NOMO-1 treated with DMSO at 0.1 percent for 48 hours (cell line): ENCODE measurements around the gene NLRP3.
"Not testable (repeated sequence)": the region's sequence is repeated elsewhere in the genome, so short reads cannot be mapped to it uniquely, and the experiment has no call there.

ENCODE experiments used
- DNase-seq: peaks from one replicate; lab custom pipeline; 2025; ENCODE audit not compliant: unreplicated experiment; lab: John Stamatoyannopoulos, UW

The NLRP3 gene

GRCh38 chr1:247415423-247416361, at the start of gene NLRP3:
Gene NLRP3 (plus strand): TSS chr1:247416173. CDS start chr1:247418801, 2,628 bp downstream.
- DNase-seq: peak; percentile 87

DNA sequence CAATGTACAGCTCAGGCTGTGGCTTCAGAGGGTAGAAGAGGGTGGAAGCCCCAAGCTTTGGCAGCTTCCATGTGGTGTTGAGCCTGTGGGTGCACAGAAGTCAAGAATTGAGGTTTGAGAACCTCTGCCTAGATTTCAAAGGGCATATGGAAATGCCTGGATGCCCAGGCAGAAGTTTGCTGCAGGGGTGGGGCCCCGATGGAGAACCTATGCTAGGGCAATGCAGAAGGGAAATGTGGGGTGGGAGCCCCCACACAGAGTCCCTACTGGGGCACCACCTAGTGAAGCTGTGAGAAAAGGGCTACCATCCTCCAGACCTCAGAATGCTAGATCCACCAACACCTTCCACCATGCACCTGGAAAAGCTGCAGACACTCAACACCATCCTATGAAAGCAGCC, 49.6 kb upstream of the NLRP3 start:
- not testable (repeated sequence) for DNase-seq

DNA sequence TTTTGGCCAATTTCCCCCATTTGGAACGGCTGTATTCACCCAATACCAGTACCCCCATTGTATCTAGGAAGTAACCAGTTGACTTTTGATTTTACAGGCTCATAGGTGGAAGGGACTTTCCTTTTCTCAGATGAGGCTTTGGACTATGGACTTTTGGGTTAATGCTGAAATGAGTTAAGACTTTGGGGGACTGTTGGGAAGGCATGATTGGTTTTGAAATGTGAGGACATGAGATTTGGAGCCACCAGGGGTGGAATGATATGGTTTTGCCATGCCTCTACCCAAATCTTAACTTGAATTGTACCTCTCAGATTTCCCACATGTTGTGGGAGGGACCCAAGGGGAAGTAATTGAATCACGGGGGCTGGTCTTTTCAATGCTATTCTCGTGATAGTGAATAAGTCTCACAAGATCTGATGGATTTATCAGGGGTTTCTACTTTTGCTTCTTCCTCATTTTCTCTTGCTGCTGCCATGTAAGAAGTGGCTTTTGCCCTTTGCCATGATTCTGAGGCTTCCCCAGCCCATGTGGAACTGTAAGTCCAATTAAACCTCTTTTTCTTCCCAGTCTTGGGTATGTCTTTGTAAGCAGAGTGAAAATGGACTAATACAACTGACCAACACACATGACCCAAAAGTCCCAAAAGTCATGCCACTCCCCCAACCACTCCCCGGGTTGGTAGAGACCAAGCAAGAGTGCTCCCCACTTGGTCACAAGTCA, 48.9 kb upstream of the NLRP3 start:
- no peak for DNase-seq

DNA sequence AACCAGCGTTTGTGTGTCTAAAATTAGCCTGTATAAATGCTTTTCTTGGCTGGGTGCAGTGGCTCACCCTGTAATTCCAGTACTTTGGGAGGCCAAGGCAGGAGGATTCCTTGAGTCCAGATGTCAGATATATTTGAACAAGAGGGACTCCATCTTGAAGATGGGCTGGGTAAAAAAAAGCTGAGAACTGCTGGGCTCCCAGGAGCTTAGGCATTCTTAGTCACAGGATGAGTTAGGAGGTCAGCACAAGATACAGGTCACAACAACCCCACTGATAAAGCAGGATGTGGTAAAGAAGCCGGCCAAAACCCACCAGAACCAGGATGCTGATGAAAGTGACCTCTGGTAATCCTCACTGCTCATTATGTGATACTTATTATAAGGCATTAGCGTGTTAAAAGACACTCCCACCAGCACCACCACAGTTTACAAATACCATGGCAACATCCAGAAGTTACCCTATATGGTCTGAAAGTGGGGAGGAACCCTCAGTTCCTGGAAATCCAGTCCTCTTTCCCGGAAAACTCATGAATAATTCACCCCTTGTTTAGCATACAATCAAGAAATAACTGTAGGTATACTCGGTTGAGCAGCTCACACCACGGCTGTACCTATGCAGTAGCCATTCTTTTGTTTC, 48.1 kb upstream of the NLRP3 start:
- no peak for DNase-seq

GRCh38 chr1:247368490-247369145, 47.4 kb upstream of the NLRP3 start:
- DNase-seq: no peak

GRCh38 chr1:247370786-247371732, 44.9 kb upstream of the NLRP3 start:
- DNase-seq: no peak

DNA sequence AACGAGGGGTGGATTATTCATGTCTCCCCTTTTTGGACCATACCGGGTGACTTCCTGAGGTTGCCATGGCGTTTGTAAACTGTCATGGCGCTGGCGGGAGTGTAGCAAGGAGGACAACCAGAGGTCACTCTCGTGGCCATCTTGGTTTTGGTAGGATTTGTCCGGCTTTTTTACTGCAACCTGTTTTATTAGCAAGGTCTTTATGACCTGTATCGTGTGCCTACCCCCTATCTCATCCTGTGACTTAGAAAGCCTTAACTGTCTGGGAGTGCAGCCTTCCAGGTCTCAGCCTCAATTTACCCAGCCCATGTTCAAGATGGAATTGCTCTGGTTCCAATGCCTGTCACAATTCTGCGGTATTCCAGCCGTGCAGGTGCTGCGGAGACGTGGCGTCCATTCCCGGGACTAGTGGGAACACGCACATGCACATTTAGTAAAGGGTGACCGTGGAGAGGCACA, 44.1 kb upstream of the NLRP3 start:
- no peak for DNase-seq

- DNase-seq: peak; percentile 63
Measured at GRCh38 chr1:247373721-247374141, 42.2 kb upstream of the NLRP3 start.

DNA sequence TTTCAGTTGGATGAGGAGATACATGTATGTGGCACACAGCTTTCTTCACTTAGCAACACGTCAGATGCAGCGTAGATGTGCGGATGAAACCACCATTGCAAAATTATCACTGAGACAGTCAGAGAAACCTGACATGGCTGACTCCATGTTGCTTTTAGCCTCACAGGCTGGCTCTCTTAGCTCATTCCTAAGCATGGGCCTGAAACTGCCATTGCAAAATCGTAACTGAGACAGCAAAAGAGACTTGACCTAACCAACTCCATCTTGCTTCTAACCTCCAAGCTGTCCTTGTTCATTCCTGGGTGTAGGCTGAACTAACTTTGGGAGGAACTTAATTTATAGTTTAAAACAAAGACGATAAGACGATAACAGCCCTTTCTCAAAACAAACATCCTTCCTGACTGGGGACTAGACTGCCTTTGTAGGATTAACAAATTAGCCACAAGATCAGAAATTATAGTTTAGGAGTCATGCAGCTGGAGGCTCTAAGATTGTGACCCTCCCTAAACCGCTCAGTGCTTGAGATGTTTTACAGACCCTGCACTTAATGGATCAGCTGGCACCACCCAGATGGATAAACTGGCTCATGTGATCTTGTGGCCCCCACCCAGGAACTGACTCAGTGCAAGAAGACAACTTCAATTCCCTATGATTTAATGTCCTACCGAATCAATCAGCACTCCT, 41.2 kb upstream of the NLRP3 start:
- not testable (repeated sequence) for DNase-seq

- no peak for DNase-seq
Measured at GRCh38 chr1:247375747-247376146, 40.2 kb upstream of the NLRP3 start.

DNA sequence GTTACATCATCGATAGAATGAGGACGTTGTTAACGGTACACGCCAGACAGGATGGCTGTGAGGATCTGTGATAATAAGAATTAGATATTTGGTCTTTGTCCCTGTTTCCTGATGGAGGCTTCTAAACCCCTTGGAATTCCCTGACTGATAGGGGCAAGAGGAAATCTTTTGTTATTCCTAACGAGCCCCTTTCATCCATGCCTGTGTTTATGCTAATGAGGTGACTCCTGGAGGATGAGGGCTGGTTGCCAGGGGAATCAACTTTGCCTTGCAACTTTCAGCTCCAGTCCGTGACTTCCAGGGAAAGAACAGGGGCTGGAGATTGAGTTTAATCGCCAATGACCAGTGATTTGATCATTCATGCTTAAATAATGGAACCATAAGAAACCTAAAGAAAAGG, 39.3 kb upstream of the NLRP3 start:
- no peak for DNase-seq

GRCh38 chr1:247377656-247378055, 38.3 kb upstream of the NLRP3 start:
- DNase-seq: not testable (repeated sequence)

DNA sequence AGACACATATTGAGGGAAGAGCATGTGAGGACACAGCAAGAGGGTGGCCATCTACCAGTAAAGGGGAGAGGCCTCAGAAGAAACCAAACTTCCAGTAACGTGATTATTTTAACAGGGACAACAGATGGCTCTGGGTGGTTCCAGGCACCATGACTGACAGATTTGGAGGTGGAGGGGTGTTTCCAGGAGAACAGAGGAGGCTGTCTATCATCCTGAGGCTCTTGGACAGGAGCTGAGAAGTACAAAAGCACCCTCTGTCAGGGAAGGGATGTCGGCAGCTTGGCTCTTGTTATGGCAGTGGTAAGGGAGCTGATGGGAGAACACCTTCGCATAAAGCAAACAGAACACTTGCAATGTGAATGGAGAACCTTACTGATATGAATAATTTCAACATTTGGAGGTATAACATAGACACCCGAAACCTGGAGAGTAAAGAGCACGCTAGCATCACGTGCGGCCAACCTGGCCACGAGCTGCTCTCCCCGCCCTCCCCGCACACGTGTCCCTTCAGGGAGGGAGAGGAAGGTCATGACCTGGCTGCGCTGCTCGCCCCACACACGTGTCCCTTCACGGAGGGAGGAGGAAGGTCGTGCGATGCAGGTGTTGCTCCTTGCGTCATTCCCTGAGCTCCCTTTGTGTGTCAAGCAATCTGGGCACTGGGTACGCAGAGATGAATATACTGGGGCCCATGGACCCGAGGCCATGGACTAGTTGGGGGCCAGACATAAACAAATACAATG, 37.5 kb upstream of the NLRP3 start:
- DNase-seq: no peak

DNA sequence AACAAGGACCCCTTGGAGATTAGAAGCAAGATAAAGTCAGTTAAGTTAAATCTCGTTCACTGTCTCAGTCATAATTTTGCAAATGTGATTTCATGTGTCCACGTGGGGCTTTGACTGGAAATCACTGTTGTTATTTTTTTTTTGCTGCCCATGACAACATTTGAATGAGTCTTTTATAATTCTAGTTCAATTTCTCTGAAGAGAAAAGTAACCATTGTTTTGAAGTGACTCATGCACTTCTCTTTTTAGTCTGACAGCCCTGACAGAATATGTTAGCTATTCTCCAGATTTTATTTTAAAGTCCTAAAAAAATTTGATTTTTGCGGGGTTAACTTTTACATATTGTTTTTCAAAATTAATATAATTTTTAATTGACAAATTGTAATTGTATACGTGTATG, 30.7 kb upstream of the NLRP3 start:
- DNase-seq: peak; percentile 9

- no peak for DNase-seq
Measured at GRCh38 chr1:247386217-247386616, 29.8 kb upstream of the NLRP3 start.

DNA sequence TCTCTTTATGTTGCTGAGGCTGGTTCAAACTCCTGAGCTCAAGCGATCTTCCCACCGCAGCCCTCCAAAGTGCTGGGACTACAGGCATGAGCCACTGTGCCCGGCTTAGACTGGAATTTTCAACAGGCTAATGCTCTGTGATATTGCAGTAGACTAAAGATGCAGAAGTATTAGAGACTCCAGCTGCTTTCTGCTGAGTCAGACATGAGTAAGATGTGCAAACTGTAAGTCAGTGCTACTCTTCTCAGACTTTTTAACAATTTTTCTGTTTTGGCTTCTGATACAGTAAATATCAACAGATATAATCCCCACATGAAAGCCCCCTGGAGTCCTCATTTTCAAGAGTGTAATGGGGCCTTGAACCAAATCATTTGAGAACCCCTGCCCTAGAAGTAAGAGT, 29.3 kb upstream of the NLRP3 start:
- DNase-seq: peak; percentile 43

DNA sequence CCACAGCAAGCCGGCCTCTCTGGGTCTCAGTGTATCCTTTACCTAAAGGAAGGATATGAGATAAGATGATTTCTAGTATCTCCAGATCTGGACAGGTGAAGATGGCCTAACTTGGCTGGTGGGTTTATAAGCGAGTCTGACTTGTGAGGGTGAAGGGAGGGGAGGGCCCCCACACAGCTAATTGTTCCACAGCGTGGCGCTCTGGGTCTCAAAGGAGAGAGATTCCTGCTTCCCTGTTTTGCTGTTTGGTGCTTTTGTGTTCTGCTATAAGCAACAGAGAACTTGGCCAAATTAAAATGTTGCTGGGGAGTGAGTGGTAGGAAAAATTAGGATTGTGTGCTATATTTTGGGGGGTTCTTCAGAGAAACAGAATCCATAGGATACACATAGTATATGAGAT, 28.9 kb upstream of the NLRP3 start:
- no peak for DNase-seq

GRCh38 chr1:247387565-247387964, 28.4 kb upstream of the NLRP3 start:
- DNase-seq: no peak
